OCI-M1 (cell line): ENCODE data around the gene SPATA32.

ENCODE experiments used
- DNase-seq: peaks from one replicate; lab custom pipeline; 2025; lab: John Stamatoyannopoulos, UW

Gene SPATA32

GRCh38 chr17:45293413-45294211 lies 31.7 kb upstream of the SPATA32 start:
- peak; percentile 32 for DNase-seq

- no peak for DNase-seq
These were observed 31.0 kb upstream of the SPATA32 start for GRCh38 chr17:45292696-45293412.

- peak; percentile 21 for DNase-seq
These were observed 29.4 kb upstream of the SPATA32 start for GRCh38 chr17:45291171-45291805.

- no peak for DNase-seq
These were observed 28.4 kb upstream of the SPATA32 start for GRCh38 chr17:45290269-45290765.

GRCh38 chr17:45289301-45290268 lies 27.7 kb upstream of the SPATA32 start:
- no peak for DNase-seq

GRCh38 chr17:45288825-45289224 lies 26.9 kb upstream of the SPATA32 start:
- no peak for DNase-seq

- DNase-seq = no peak
These were observed 25.9 kb upstream of the SPATA32 start for GRCh38 chr17:45287526-45288500.

GRCh38 chr17:45286286-45286685 lies 24.4 kb upstream of the SPATA32 start:
- no peak for DNase-seq

- DNase-seq = no peak
These were observed 22.6 kb upstream of the SPATA32 start for GRCh38 chr17:45284176-45285140.

GRCh38 chr17:45283711-45284110 lies 21.8 kb upstream of the SPATA32 start:
- no peak for DNase-seq

GRCh38 chr17:45282683-45283644 lies 21.1 kb upstream of the SPATA32 start:
- DNase-seq = no peak

- DNase-seq = no peak
These were observed 18.0 kb upstream of the SPATA32 start for GRCh38 chr17:45279898-45280297.

GRCh38 chr17:45277992-45278391 lies 16.1 kb upstream of the SPATA32 start:
- no peak for DNase-seq

GRCh38 chr17:45277216-45277849 lies 15.4 kb upstream of the SPATA32 start:
- DNase-seq = peak; percentile 94

GRCh38 chr17:45276031-45276430 lies 14.1 kb upstream of the SPATA32 start:
- DNase-seq = no peak

GRCh38 chr17:45274033-45274432 lies 12.1 kb upstream of the SPATA32 start:
- DNase-seq = no peak

GRCh38 chr17:45273551-45273957 lies 11.7 kb upstream of the SPATA32 start:
- DNase-seq = no peak
